NCI-H82 treated with DMSO at 0.1 percent for 48 hours (cell line): Measurements from ENCODE around the gene OR1A1.
"Not testable (repeated sequence)": the region's sequence is repeated elsewhere in the genome, so short reads cannot be mapped to it uniquely, and the experiment has no call there.

Source experiments
- DNase-seq: peaks from one replicate; lab custom pipeline; 2025; ENCODE audit not compliant: unreplicated experiment; lab: John Stamatoyannopoulos, UW

The OR1A1 gene

GRCh38 chr17:3207367-3207766 is at the start of gene OR1A1:
OR1A1 (plus strand) TSS chr17:3207667; CDS start chr17:3215621, 7,954 bp downstream.
- DNase-seq = no peak

- no peak for DNase-seq
These were observed 39.9 kb upstream of the OR1A1 start for GRCh38 chr17:3167574-3167973.

- DNase-seq = no peak
These were observed 17.5 kb upstream of the OR1A1 start for GRCh38 chr17:3189961-3190360.

- no peak for DNase-seq
These were observed 10.2 kb upstream of the OR1A1 start, which contains the start of gene OR1A2 for GRCh38 chr17:3197219-3197618. OR1A2 (plus strand) TSS chr17:3197519; CDS start chr17:3197519, 0 bp downstream.

- DNase-seq = no peak
These were observed 1.0 kb downstream of the OR1A1 start for GRCh38 chr17:3208484-3208883.

- DNase-seq = no peak
These were observed 5.5 kb downstream of the OR1A1 start for GRCh38 chr17:3213001-3213400.

GRCh38 chr17:3213587-3213986 is 6.1 kb downstream of the OR1A1 start:
- DNase-seq = peak; percentile 7

- not testable (repeated sequence) for DNase-seq
These were observed 12.5 kb downstream of the OR1A1 start for GRCh38 chr17:3219978-3220377.

- no peak for DNase-seq
These were observed 14.4 kb downstream of the OR1A1 start for GRCh38 chr17:3221850-3222249.

GRCh38 chr17:3222505-3222904 is 15.0 kb downstream of the OR1A1 start:
- no peak for DNase-seq

- not testable (repeated sequence) for DNase-seq
These were observed 17.4 kb downstream of the OR1A1 start for GRCh38 chr17:3224721-3225352.

GRCh38 chr17:3232300-3232699 is 24.8 kb downstream of the OR1A1 start:
- not testable (repeated sequence) for DNase-seq

- DNase-seq = not testable (repeated sequence)
These were observed 31.2 kb downstream of the OR1A1 start for GRCh38 chr17:3238685-3239084.

- DNase-seq = not testable (repeated sequence)
These were observed 33.6 kb downstream of the OR1A1 start for GRCh38 chr17:3241044-3241443.

- not testable (repeated sequence) for DNase-seq
These were observed 37.4 kb downstream of the OR1A1 start for GRCh38 chr17:3244841-3245240.

- DNase-seq = not testable (repeated sequence)
These were observed 41.5 kb downstream of the OR1A1 start for GRCh38 chr17:3249013-3249412.

GRCh38 chr17:3256575-3256974 is 49.1 kb downstream of the OR1A1 start:
- DNase-seq = no peak

- no peak for DNase-seq
These were observed 52.7 kb downstream of the OR1A1 start for GRCh38 chr17:3260163-3260562.

- DNase-seq = no peak
These were observed 53.1 kb downstream of the OR1A1 start for GRCh38 chr17:3260600-3260999.
